Endodermal cell (in vitro differentiated cells): Measurements from ENCODE around the gene TRIM2. TPM values are rescaled to one million over a fixed set of nuclear protein-coding genes. Genes with fewer than 3 reads are reported as not detected.

ENCODE experiments used
- DNase-seq: peaks from one replicate; pipeline ENCODE4 v3.0.0-alpha.2; 2017
- H3K27ac ChIP-seq: 2 replicates; pipeline ENCODE4 v1.5.1; 2013; ENCODE audit warnings: mild to moderate bottlenecking, low read depth, low read length, moderate library complexity
- H3K27me3 ChIP-seq: 2 replicates; pipeline ENCODE4 v1.6.1; 2013; ENCODE audit warnings: mild to moderate bottlenecking, low read length, moderate library complexity; ENCODE audit not compliant: insufficient read depth, control insufficient read depth, poor library complexity, severe bottlenecking
- H3K36me3 ChIP-seq: 2 replicates; pipeline ENCODE4 v1.7.0; 2013; ENCODE audit warnings: mild to moderate bottlenecking, low read length, moderate library complexity; ENCODE audit not compliant: control insufficient read depth, insufficient read depth
- H3K4me1 ChIP-seq: one replicate; pipeline ENCODE4 v1.7.0; 2013; ENCODE audit warnings: low read length; ENCODE audit not compliant: control insufficient read depth, insufficient read depth
- H3K4me3 ChIP-seq: 2 replicates; pipeline ENCODE4 v1.5.1; 2013; ENCODE audit warnings: mild to moderate bottlenecking, low read length, moderate library complexity
- H3K9ac ChIP-seq: 2 replicates; pipeline ENCODE4 v1.6.1; 2013; ENCODE audit warnings: mild to moderate bottlenecking, low read length, moderate library complexity; ENCODE audit not compliant: poor library complexity, severe bottlenecking; ENCODE audit errors: extremely low read depth
- H3K9me3 ChIP-seq: 2 replicates; pipeline ENCODE4 v1.6.1; 2013; ENCODE audit warnings: mild to moderate bottlenecking, low read length, moderate library complexity; ENCODE audit not compliant: control insufficient read depth
- H3K27ac Mint-ChIP-seq: 2 replicates; pipeline ENCODE4 v1.8.0; 2020; ENCODE audit warnings: mixed read lengths
- H3K27me3 Mint-ChIP-seq: 2 replicates; pipeline ENCODE4 v1.8.0; 2021; ENCODE audit warnings: mild to moderate bottlenecking, mixed read lengths; ENCODE audit not compliant: insufficient read depth
- H3K36me3 Mint-ChIP-seq: 2 replicates; pipeline ENCODE4 v1.8.0; 2020; ENCODE audit warnings: low read depth, mixed read lengths
- H3K4me1 Mint-ChIP-seq: 2 replicates; pipeline ENCODE4 v1.8.0; 2020; ENCODE audit warnings: mixed read lengths
- H3K4me3 Mint-ChIP-seq: 2 replicates; pipeline ENCODE4 v1.8.0; 2020; ENCODE audit warnings: mild to moderate bottlenecking, moderate library complexity, mixed read lengths
- H3K9me3 Mint-ChIP-seq: 2 replicates; pipeline ENCODE4 v1.8.0; 2020; ENCODE audit warnings: mild to moderate bottlenecking, mixed read lengths
- CTCF ChIP-seq: fragments of 200-600 bp; sonication (generic); conservative IDR thresholded peaks from 2 replicates; pipeline ENCODE4 v1.5.0; 2021; ENCODE audit warnings: antibody characterized with exemption, mild to moderate bottlenecking
- WGBS, 2 experiments: methylation state at CpG; one replicate each; pipeline versions ENCODE4 v1.1.5 to v1.1.7; 2013; ENCODE audit warnings: missing lambda C conversion rate in 2 of 2, mixed read lengths in 1 of 2; ENCODE audit not compliant: insufficient coverage in 1 of 2, insufficient read length in 1 of 2; 5-methylcytosine and 5-hydroxymethylcytosine counted together
- total RNA-seq, 2 donors: library from RNA; stranded (reverse); fragmentation: NEBNext Ultra II Directional in 1 of 2; extraction: Animal tissue kit (Norgen Biotek cat#: 25700) in 1 of 2; gene quantifications; 2 replicates in 1 of 2; 3 replicates in 1 of 2; pipeline ENCODE4 v1.2.1, GENCODE V29; 2021

The TRIM2 gene
- total RNA-seq, 2 donors from 2014 or later = 31.8 to 56.1 TPM

GRCh38 chr4:153327247-153327646 is 123.0 kb downstream of the TRIM2 start:
- no peaks in the 10 kb centered on the region for H3K4me1 Mint-ChIP-seq
- H3K9ac ChIP-seq = no peak overlapping the region
- H3K9me3 ChIP-seq = no peaks in the 10 kb centered on the region
- no peaks in the 10 kb centered on the region for H3K9me3 Mint-ChIP-seq
- H3K36me3 ChIP-seq = peaks cover 91% of the 10 kb centered on the region
- no peaks in the 10 kb centered on the region for H3K27me3 Mint-ChIP-seq
- 80 to 93% methylated on average over 1 of the region's 1 CpG for WGBS, 2 experiments
- no peak overlapping the region for H3K27ac ChIP-seq
- no peak overlapping the region for H3K4me3 ChIP-seq
- no peak overlapping the region for H3K4me3 Mint-ChIP-seq
- TF ChIP-seq CTCF = no peak
- no peak for DNase-seq
- no peaks in the 10 kb centered on the region for H3K4me1 ChIP-seq
- H3K27me3 ChIP-seq = no peaks in the 10 kb centered on the region
- H3K36me3 Mint-ChIP-seq = peaks cover 25% of the 10 kb centered on the region
- H3K27ac Mint-ChIP-seq = no peak overlapping the region

DNA sequence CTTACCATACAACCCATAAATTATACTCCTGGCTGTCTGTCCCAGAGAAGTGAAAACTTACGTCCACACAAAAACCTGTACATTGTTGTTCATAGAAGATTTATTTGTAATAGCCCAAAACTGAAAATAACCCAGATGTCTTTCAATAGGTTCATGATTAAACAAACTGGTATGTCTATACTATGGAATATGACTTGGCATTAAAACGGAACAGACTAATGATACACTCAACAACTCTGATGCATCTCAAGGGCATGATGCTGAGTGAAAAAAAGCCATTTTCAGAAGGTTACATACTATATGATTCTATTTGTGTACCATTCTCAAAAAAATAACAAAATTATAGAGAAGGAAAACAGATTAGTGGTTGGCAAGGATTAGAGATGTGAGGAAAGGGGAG is 128.7 kb downstream of the TRIM2 start:
- no peak overlapping the region for H3K4me3 Mint-ChIP-seq
- no peak overlapping the region for H3K27ac Mint-ChIP-seq

GRCh38 chr4:153333874-153334273 is 129.6 kb downstream of the TRIM2 start:
- peaks cover 29% of the 10 kb centered on the region for H3K36me3 Mint-ChIP-seq
- no peak for DNase-seq
- no peak overlapping the region for H3K4me3 Mint-ChIP-seq
- H3K27me3 Mint-ChIP-seq = no peaks in the 10 kb centered on the region
- Histone ChIP-seq H3K9me3 (no peaks in the 10 kb centered on the region), H3K36me3 (peaks cover 74% of the 10 kb centered on the region), H3K4me1 (no peaks in the 10 kb centered on the region), H3K4me3 (no peak overlapping the region), H3K9ac (no peak overlapping the region), H3K27me3 (no peaks in the 10 kb centered on the region), H3K27ac (no peak overlapping the region)
- peaks cover 5% of the 10 kb centered on the region for H3K4me1 Mint-ChIP-seq
- no peak overlapping the region for H3K27ac Mint-ChIP-seq
- TF ChIP-seq CTCF = no peak
- H3K9me3 Mint-ChIP-seq = no peaks in the 10 kb centered on the region

More for the DNA sequence above, 128.7 kb downstream of the TRIM2 start:
- no peak for TF ChIP-seq CTCF
- peaks cover 32% of the 10 kb centered on the region for H3K36me3 Mint-ChIP-seq
- no peak for DNase-seq
- H3K36me3 ChIP-seq = peaks cover 77% of the 10 kb centered on the region
- no peaks in the 10 kb centered on the region for H3K9me3 ChIP-seq
- no peaks in the 10 kb centered on the region for H3K9me3 Mint-ChIP-seq
- H3K9ac ChIP-seq = no peak overlapping the region
- no peaks in the 10 kb centered on the region for H3K27me3 ChIP-seq
- H3K27me3 Mint-ChIP-seq = no peaks in the 10 kb centered on the region
- no peak overlapping the region for H3K4me3 ChIP-seq
- no peak overlapping the region for H3K27ac ChIP-seq
- peaks cover 5% of the 10 kb centered on the region for H3K4me1 Mint-ChIP-seq
- WGBS, 2 experiments = 100% methylated on average over 1 of the region's 2 CpGs
- no peaks in the 10 kb centered on the region for H3K4me1 ChIP-seq
